Measurements from ENCODE around the gene ZMAT5. TPM values are rescaled to one million over a fixed set of nuclear protein-coding genes. Genes with fewer than 3 reads are reported as not detected.
A peak's percentile ranks its signal among the peaks of the same experiment; 100 is the strongest.

The ZMAT5 gene
- total and polyA plus RNA-seq, 4 donors, result 13.2 to 33.8 (median 32.5) TPM

DNA sequence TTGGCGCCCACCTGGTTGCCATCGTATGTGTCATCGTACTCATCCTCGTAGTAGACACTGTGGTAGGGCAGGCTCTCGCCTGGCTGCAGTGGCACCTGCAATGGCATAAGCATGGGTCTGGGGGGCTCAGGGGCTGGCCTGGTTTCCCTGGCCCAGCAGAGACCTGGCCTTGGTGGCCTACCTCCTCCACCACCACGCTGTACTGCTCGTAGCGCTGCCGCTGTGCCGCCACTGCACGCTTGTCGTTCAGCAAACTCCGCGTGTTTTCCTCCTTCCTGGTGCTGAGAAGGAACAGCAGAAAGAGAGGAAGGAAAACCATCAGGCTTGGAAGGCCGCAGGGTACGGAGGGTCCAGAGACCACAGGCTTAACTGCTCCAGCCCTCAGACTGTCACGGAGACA lies 26.6 kb upstream of the ZMAT5 start:
- Histone ChIP-seq H3K9me3 (ENCODE audit: control insufficient read depth, insufficient read depth, low read length) (no peaks in the 10 kb centered on the region), H3K36me3 (ENCODE audit: control insufficient read depth, insufficient read depth, low read length) (peaks cover 94% of the 10 kb centered on the region), H3K27ac (ENCODE audit: low read depth, low read length) (no peak overlapping the region), H3K4me3 (ENCODE audit: low read depth, low read length) (no peak overlapping the region), H3K4me1 (ENCODE audit: control insufficient read depth, insufficient read depth, low read length) (no peaks in the 10 kb centered on the region), H3K27me3 (ENCODE audit: control insufficient read depth, insufficient read depth, low read length) (no peaks in the 10 kb centered on the region)
- 97% methylated on average over 16 of the region's 17 CpGs for WGBS (ENCODE audit: insufficient coverage)
- DNase-seq (ENCODE audit: low read depth in 4 of 6, low spot score in 6 of 6), result no peak

DNA sequence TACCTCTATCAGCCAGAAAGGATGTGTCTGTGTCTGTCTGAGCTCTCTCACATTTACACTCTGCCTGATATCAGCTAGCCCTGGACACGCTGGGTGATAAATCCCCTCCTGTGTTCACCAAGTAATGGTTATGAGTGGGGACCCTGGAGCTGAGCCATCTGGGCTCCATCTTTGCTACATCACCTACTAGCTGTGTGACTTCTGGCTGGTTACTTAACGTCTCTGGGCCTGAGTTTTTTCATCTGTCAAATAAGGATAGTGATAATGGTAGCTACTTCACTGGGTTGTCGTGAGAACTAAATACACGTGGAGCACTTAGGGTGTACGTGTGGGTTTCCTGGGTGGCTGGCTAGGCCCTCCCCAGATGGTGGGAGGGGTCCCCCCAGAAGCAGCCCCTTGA lies 23.3 kb upstream of the ZMAT5 start:
- Histone ChIP-seq H3K36me3 (ENCODE audit: control insufficient read depth, insufficient read depth, low read length) (peaks cover 79% of the 10 kb centered on the region), H3K4me3 (ENCODE audit: low read depth, low read length) (no peak overlapping the region), H3K9me3 (ENCODE audit: control insufficient read depth, insufficient read depth, low read length) (no peaks in the 10 kb centered on the region), H3K27ac (ENCODE audit: low read depth, low read length) (no peak overlapping the region), H3K4me1 (ENCODE audit: control insufficient read depth, insufficient read depth, low read length) (peaks cover 20% of the 10 kb centered on the region), H3K27me3 (ENCODE audit: control insufficient read depth, insufficient read depth, low read length) (no peaks in the 10 kb centered on the region)
- WGBS (ENCODE audit: insufficient coverage), result 95% methylated on average over 3 of the region's 5 CpGs
- DNase-seq (ENCODE audit: low read depth in 4 of 6, low spot score in 6 of 6), result no peak

DNA sequence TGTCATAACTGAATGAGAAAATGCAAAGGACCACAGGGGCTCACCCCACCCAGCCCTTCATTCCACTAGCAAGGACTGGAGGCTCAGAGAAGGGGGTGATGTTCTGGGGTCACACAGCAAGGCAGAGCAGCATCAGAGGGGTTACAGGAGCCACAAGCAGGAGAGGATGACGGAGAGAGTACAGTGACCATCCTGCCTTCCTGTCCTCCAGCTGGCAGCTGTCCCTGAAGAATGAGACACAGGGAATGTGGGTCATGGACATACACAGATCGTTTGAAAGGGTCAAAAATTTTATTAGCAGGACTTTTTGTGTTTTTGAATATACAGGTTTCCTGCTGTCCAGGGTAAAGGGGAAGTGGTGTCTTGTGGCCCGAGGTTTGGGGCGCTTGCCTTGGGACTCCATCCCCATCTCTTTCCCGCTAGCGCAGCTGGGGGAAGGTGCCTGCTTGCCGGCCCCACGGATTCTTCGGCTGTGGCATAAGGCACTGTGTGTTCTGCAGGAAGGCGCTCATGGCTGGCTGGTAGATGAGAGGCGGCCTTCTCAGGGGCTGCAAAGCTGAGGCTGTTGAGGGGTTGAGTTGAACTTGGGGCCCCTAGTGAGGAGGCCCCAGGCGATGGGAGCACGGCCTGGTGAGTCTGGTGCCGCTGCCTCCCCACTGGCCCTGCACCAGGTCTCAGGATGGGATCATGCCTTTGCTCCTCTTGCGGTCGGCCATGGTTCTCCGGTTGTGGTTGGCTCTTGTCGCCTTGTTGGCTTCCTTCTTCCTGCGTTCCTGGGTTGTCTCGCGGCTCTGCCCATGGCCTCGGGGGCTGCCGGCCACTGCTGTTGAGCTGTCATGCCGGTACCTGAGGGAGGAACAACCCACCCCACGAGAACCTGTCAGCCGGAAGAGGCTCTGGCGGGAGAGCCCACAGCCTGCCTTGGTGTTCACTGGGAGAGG lies 21.8 kb upstream of the ZMAT5 start:
- no peak overlapping the region for H3K27ac ChIP-seq (ENCODE audit: low read depth, low read length)
- DNase-seq (ENCODE audit: low read depth in 4 of 6, low spot score in 6 of 6), result no peak
- no peak overlapping the region for H3K4me3 ChIP-seq (ENCODE audit: low read depth, low read length)
- H3K9me3 ChIP-seq (ENCODE audit: control insufficient read depth, insufficient read depth, low read length), result no peaks in the 10 kb centered on the region
- H3K27me3 ChIP-seq (ENCODE audit: control insufficient read depth, insufficient read depth, low read length), result no peaks in the 10 kb centered on the region
- 89% methylated on average over 24 of the region's 27 CpGs for WGBS (ENCODE audit: insufficient coverage)
- peaks cover 67% of the 10 kb centered on the region for H3K36me3 ChIP-seq (ENCODE audit: control insufficient read depth, insufficient read depth, low read length)
- peaks cover 32% of the 10 kb centered on the region for H3K4me1 ChIP-seq (ENCODE audit: control insufficient read depth, insufficient read depth, low read length)

DNA sequence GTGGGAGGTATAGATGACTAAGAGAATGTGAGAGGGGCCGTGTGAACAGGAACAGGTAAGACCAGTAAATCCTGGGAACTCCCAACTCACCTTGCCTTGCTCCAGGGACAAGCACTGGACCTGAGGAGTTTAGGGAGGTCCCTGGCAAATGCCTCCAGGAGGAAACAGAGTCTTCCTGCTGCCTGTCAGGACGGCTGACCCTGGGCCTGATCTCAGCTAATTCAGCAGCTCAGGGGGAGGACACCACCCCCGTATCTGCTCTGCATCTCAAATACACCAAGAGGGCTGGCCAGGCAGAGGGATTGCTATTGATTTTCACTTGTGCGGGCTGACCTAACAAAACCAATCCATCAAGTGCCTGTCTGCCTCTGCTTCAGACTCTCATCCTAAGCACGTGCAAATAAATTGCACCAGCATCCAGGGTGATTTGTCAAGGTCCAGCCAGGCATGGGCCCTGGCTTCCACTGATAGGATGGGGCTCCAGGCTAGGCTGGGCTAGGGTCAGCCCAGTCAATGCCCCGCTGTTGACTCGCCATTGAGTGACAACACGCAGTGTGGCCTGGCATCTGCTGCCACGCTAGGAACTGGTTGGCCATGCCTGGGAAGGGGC lies 20.7 kb upstream of the ZMAT5 start:
- Histone ChIP-seq H3K4me1 (ENCODE audit: control insufficient read depth, insufficient read depth, low read length) (peaks cover 37% of the 10 kb centered on the region), H3K27me3 (ENCODE audit: control insufficient read depth, insufficient read depth, low read length) (no peaks in the 10 kb centered on the region), H3K9me3 (ENCODE audit: control insufficient read depth, insufficient read depth, low read length) (no peaks in the 10 kb centered on the region), H3K4me3 (ENCODE audit: low read depth, low read length) (no peak overlapping the region), H3K27ac (ENCODE audit: low read depth, low read length) (no peak overlapping the region), H3K36me3 (ENCODE audit: control insufficient read depth, insufficient read depth, low read length) (peaks cover 55% of the 10 kb centered on the region)
- WGBS (ENCODE audit: insufficient coverage), result 27% methylated on average over 8 of the region's 9 CpGs
- peak in 1 of 6 donors; percentile 53 for DNase-seq (ENCODE audit: low read depth in 4 of 6, low spot score in 6 of 6)

DNA sequence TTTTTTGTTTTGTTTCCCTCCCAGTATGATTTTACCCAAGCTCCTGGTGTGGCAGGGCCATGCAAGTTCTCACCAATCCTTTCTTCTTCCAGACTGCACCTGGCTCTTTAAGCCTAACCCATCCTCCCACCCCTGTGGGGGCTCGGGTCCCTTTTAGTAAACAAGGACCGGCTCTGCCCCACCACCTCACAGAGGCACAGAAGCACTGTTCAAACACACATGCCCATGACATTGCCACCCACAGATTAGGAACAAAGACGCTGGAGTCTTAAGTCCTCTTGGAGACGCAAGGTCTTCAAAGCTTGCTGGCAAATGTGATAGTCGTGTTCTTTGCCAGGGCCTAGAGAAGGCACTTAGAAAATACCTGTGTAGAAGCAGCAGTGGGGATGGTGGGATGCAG lies 19.2 kb upstream of the ZMAT5 start:
- H3K4me3 ChIP-seq (ENCODE audit: low read depth, low read length), result no peak overlapping the region
- no peaks in the 10 kb centered on the region for H3K9me3 ChIP-seq (ENCODE audit: control insufficient read depth, insufficient read depth, low read length)
- WGBS (ENCODE audit: insufficient coverage), result 21% methylated on average over 3 of the region's 5 CpGs
- no peaks in the 10 kb centered on the region for H3K27me3 ChIP-seq (ENCODE audit: control insufficient read depth, insufficient read depth, low read length)
- peak in 1 of 6 donors; percentile 19 for DNase-seq (ENCODE audit: low read depth in 4 of 6, low spot score in 6 of 6)
- H3K36me3 ChIP-seq (ENCODE audit: control insufficient read depth, insufficient read depth, low read length), result peaks cover 42% of the 10 kb centered on the region
- peaks cover 50% of the 10 kb centered on the region for H3K4me1 ChIP-seq (ENCODE audit: control insufficient read depth, insufficient read depth, low read length)
- H3K27ac ChIP-seq (ENCODE audit: low read depth, low read length), result no peak overlapping the region

DNA sequence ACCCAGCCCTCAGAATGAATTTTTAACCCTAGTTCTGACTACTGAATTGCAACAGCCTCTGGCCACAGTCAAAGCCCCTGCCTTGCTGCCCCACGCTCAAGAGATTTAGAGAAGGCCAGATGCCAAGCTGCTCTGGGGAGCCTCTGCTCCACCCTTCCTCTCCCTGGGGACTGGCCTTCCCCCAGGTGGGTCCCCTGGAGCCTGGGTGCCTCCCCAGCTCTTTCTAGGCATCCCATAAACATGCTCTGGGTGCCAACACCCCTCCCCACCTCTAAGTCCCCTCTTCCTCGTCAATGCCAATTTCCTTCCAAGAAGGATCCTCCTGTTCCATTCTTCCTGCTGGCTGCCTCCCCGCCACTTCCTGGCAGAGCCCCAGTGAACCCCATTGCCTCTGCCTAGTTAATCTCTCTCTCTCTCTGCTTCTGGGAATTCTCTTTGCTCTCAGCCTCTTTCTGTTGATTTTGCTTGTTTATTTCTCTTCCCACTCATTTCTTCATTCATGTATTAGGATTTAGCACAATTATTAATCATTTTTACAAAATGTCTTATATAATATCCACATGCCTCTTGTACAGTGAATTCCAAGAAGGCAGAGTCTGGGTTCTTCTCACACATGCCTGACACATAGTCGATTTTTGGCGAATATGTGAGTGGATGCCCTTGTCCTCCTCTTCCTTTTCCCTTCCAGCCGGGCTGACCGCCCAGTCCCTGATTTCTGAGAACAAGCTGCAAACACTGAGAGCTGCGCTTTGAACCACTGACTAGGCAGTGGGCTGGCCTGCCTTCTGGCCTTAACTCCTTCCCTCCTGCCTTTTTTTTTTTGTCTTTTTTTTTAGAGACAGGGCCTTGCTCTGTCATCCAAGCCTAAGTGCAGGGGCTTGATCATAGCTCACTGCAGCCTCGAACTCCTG lies 17.9 kb upstream of the ZMAT5 start:
- peak overlapping the region; percentile 75 for H3K27ac ChIP-seq (ENCODE audit: low read depth, low read length)
- H3K4me1 ChIP-seq (ENCODE audit: control insufficient read depth, insufficient read depth, low read length), result peaks cover 56% of the 10 kb centered on the region

DNA sequence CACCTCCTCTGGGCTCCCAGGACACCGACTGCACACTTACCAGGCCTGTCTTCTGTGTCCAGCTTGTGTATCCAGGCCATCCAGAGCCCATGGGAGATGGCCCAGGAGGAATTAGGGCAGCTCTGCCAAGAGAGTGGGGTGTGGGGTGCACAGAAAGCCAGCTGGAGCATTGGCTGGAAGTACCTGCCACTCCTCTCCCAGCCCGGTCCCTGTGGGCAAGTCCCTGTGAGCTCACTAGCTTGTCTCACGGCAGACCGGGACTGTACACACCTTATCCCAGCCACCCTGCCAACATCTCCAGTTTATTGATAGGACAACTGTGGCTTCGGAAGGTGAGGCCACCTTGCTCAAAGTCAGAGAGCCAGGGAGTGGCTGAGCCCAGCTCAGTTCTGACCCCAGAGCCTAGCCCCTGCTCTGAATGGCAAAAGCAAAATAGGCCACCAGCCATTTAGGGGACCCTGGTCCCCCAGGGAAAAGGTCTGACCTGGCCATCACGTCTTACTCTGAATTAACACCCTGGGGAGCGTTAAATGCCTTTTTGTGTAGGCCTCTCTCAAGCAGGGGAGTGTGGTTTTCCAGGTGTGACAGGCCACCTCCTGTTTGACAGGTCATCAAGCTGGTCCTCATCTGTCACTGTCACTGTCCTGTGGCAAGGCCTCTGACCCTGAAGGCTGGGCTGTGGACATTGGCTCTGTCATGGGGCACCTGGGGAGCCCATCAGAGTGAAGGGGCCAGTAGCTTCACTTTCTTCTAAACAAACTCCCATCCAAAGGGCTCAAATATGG lies 15.4 kb upstream of the ZMAT5 start:
- Histone ChIP-seq H3K9me3 (ENCODE audit: control insufficient read depth, insufficient read depth, low read length) (no peaks in the 10 kb centered on the region), H3K36me3 (ENCODE audit: control insufficient read depth, insufficient read depth, low read length) (peaks cover 4% of the 10 kb centered on the region), H3K27me3 (ENCODE audit: control insufficient read depth, insufficient read depth, low read length) (no peaks in the 10 kb centered on the region), H3K4me1 (ENCODE audit: control insufficient read depth, insufficient read depth, low read length) (peaks cover 52% of the 10 kb centered on the region), H3K4me3 (ENCODE audit: low read depth, low read length) (no peak overlapping the region), H3K27ac (ENCODE audit: low read depth, low read length) (no peak overlapping the region)
- DNase-seq (ENCODE audit: low read depth in 4 of 6, low spot score in 6 of 6), result peak in 1 of 6 donors; percentile 48
- 61% methylated on average over 7 of the region's 7 CpGs for WGBS (ENCODE audit: insufficient coverage)

More for the DNA sequence above, 17.9 kb upstream of the ZMAT5 start:
- peaks cover 28% of the 10 kb centered on the region for H3K36me3 ChIP-seq (ENCODE audit: control insufficient read depth, insufficient read depth, low read length)
- peak in 5 of 6 donors; percentile 43 to 90 (median 62) for DNase-seq (ENCODE audit: low read depth in 4 of 6, low spot score in 6 of 6)
- H3K27me3 ChIP-seq (ENCODE audit: control insufficient read depth, insufficient read depth, low read length), result no peaks in the 10 kb centered on the region
- no peak overlapping the region for H3K4me3 ChIP-seq (ENCODE audit: low read depth, low read length)
- H3K9me3 ChIP-seq (ENCODE audit: control insufficient read depth, insufficient read depth, low read length), result no peaks in the 10 kb centered on the region
- WGBS (ENCODE audit: insufficient coverage), result 33% methylated on average over 8 of the region's 9 CpGs

DNA sequence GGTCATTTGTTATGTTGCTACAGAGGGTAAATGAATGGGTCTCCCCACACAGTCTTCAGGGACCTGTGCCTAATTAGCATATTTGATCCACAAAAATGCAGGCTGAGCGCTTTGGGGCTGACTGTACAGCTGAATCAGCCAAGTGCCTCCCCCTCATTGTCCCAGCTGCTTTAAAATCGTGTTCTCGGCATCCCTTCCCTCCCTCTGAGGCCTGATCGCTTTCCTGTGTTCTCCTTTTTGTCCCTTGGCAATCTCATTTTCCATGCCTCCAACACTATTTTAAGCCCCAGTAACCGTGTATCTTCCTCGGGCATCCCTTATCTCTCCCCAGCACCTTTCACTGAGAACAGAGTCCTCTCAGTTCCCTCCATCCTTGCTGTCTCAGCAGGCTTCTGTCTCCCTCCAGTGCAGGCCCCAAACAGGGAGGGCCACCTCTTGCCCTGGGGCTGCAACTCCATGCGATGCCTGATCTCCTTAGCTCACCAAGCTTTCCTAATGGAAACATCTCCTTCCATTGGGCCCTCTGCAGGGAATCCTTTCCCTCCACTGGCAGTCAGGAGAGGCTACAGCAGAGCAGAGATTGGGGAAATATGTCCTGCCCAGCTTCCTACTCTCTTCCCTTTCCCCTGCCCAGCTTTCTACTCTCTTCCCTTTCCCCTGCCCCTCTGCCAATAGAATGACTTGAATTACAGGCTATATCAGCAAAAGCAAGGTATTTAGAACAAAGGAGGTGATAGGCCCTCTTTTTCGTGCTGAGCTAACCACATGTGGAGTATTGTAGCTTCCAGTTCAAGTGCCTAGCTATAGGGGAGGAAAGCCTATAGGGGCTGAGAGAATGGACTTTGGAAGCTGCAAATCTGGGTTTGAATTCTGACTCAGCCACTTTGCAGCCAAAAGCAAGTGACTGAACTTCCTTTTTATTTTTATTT lies 14.2 kb upstream of the ZMAT5 start:
- H3K27ac ChIP-seq (ENCODE audit: low read depth, low read length), result no peak overlapping the region
- peak in 1 of 6 donors; percentile 25 for DNase-seq (ENCODE audit: low read depth in 4 of 6, low spot score in 6 of 6)
- no peak overlapping the region for H3K4me3 ChIP-seq (ENCODE audit: low read depth, low read length)
- 32% methylated on average over 8 of the region's 8 CpGs for WGBS (ENCODE audit: insufficient coverage)
- no peaks in the 10 kb centered on the region for H3K9me3 ChIP-seq (ENCODE audit: control insufficient read depth, insufficient read depth, low read length)
- H3K27me3 ChIP-seq (ENCODE audit: control insufficient read depth, insufficient read depth, low read length), result no peaks in the 10 kb centered on the region
- no peaks in the 10 kb centered on the region for H3K36me3 ChIP-seq (ENCODE audit: control insufficient read depth, insufficient read depth, low read length)
- peaks cover 48% of the 10 kb centered on the region for H3K4me1 ChIP-seq (ENCODE audit: control insufficient read depth, insufficient read depth, low read length)
